ENCODE data around the gene LY6G6C.

GRCh38 chr6:31705931-31706330 lies 15.6 kb downstream of the LY6G6C start:
- no peak for TF ChIP-seq EZH2 (IDR thresholded peaks at IDR 0.05; ENCODE audit: borderline replicate concordance, low read length)
- no peak for TF ChIP-seq CTCF (IDR thresholded peaks at IDR 0.05; ENCODE audit: low read length)
